Activated naive CD8-positive, alpha-beta T cell treated with anti-CD3 and anti-CD28 coated beads for 36 hours (primary cell): ENCODE data around the gene U2SURP. TPM values are rescaled to one million over a fixed set of nuclear protein-coding genes. Genes with fewer than 3 reads are reported as not detected.
"Not testable (repeated sequence)": the region's sequence is repeated elsewhere in the genome, so short reads cannot be mapped to it uniquely, and the experiment has no call there.

Experiments used
- DNase-seq: peaks from one replicate; pipeline ENCODE4 v3.0.0; 2021
- H3K27ac Mint-ChIP-seq: one replicate; pipeline ENCODE4 v1.8.0; 2022; ENCODE audit warnings: mild to moderate bottlenecking, moderate library complexity, mixed read lengths
- H3K27me3 Mint-ChIP-seq: one replicate; pipeline ENCODE4 v1.8.0; 2022; ENCODE audit warnings: mild to moderate bottlenecking, mixed read lengths
- H3K36me3 Mint-ChIP-seq: one replicate; pipeline ENCODE4 v1.8.0; 2021; ENCODE audit warnings: mild to moderate bottlenecking, mixed read lengths
- H3K4me1 Mint-ChIP-seq: one replicate; pipeline ENCODE4 v1.8.0; 2021; ENCODE audit warnings: mixed read lengths
- H3K4me3 Mint-ChIP-seq: one replicate; pipeline ENCODE4 v1.8.0; 2022; ENCODE audit warnings: mild to moderate bottlenecking, moderate library complexity, mixed read lengths
- H3K9me3 Mint-ChIP-seq: one replicate; pipeline ENCODE4 v1.8.0; 2022; ENCODE audit warnings: mixed read lengths
- total RNA-seq, 2 experiments: library from RNA; stranded (reverse); gene quantifications; one replicate each; pipeline ENCODE4 v1.2.3, GENCODE V29; 2021

Gene U2SURP
- total RNA-seq, 2 experiments from 2014 or later: 201 to 209 TPM

DNA sequence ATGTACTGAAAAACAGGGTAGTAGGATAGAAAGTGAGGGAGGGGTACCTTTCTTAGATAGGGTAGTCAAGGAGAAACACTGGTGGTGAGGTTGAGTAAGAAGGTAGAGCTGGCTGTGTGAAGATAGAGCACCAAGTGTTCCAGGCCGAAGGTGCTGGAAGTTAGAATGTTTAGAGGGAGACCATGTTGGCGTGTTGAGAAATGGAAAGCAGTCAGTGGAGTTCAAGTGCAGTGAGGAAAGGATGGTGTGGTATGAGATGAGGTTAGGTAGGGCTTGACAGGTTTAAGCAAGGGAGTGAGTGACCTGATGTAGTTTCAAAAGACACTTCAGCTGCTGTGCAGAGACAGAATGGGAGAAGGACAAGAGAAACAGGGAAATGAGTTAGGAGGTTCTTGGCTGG is 64.0 kb downstream of the U2SURP start:
- Mint-ChIP-seq H3K27ac (no peak overlapping the region), H3K4me1 (peaks cover 14% of the 10 kb centered on the region), H3K4me3 (no peak overlapping the region), H3K27me3 (no peaks in the 10 kb centered on the region), H3K9me3 (no peaks in the 10 kb centered on the region), H3K36me3 (peaks cover 16% of the 10 kb centered on the region)
- DNase-seq: no peak

DNA sequence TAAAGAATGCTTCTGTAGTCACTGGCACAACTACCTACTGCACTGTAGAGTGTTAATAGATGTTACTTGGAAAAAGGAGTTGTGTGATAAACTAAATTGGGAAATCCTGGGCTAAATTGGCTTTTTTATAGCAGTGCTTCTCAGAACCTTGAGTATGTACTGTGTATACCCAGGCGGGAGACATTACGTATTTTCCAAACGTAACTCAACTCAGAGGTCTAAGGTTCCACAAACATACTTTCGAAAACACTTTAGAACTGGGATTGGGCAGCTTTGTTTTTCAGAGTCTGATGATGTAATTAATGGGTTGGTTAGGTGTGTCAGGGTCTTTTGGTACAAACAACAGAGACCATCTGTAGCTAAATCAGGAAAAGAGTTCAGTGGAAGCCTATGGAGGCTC is 64.7 kb downstream of the U2SURP start:
- Mint-ChIP-seq H3K4me1 (peaks cover 7% of the 10 kb centered on the region), H3K27ac (no peak overlapping the region), H3K9me3 (no peaks in the 10 kb centered on the region), H3K27me3 (no peaks in the 10 kb centered on the region), H3K4me3 (no peak overlapping the region), H3K36me3 (peaks cover 15% of the 10 kb centered on the region)
- no peak for DNase-seq

DNA sequence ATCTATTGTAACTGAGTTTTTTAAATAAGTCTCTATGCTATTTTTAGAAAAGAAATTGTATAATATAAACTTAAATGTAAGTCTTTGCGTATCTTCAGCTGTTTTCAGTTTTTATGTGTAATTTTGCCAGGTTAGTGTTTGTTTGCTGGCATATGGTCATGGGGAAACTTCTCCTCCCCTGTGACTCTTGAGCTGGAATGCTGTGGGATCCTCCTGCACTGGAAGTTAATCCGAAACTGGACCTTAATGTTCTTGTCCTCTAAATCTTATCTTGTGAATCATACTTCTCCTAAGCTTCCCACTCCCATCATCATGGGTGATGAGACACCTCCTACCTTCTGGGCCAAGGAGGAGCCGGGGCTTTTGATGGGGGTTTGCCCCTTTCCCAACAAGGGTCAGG is 65.8 kb downstream of the U2SURP start:
- no peak for DNase-seq
- no peak overlapping the region for H3K4me3 Mint-ChIP-seq
- H3K27ac Mint-ChIP-seq: no peak overlapping the region
- no peaks in the 10 kb centered on the region for H3K9me3 Mint-ChIP-seq
- H3K4me1 Mint-ChIP-seq: no peaks in the 10 kb centered on the region
- H3K27me3 Mint-ChIP-seq: no peaks in the 10 kb centered on the region
- H3K36me3 Mint-ChIP-seq: peaks cover 8% of the 10 kb centered on the region

DNA sequence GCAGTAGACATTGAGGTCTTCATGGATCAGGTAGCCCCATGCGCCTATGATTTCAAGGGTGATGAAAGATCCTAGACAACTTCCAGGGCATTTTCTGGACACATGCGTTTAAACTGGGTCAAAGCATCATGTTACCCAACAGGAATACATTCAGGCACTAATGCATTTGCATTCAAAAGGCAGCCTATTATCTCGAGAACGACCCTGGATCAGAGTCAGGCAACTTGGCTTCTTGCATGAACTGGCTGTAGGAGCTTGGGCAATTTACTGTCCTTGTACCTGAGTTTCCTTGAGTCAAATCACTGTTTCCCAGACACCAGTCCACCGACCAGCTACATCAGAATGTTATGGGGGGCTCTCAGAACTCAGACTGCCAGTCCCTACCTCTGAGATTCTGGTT is 66.7 kb downstream of the U2SURP start:
- peaks cover under 1% of the 10 kb centered on the region for H3K36me3 Mint-ChIP-seq
- no peak for DNase-seq
- no peak overlapping the region for H3K4me3 Mint-ChIP-seq
- H3K27me3 Mint-ChIP-seq: no peaks in the 10 kb centered on the region
- H3K9me3 Mint-ChIP-seq: no peaks in the 10 kb centered on the region
- no peak overlapping the region for H3K27ac Mint-ChIP-seq
- H3K4me1 Mint-ChIP-seq: no peaks in the 10 kb centered on the region

- Mint-ChIP-seq H3K27ac (no peak overlapping the region), H3K27me3 (no peaks in the 10 kb centered on the region), H3K4me3 (no peak overlapping the region), H3K4me1 (no peaks in the 10 kb centered on the region), H3K36me3 (no peaks in the 10 kb centered on the region), H3K9me3 (no peaks in the 10 kb centered on the region)
- no peak for DNase-seq
Measured at GRCh38 chr3:143070977-143071551, 69.7 kb downstream of the U2SURP start.

DNA sequence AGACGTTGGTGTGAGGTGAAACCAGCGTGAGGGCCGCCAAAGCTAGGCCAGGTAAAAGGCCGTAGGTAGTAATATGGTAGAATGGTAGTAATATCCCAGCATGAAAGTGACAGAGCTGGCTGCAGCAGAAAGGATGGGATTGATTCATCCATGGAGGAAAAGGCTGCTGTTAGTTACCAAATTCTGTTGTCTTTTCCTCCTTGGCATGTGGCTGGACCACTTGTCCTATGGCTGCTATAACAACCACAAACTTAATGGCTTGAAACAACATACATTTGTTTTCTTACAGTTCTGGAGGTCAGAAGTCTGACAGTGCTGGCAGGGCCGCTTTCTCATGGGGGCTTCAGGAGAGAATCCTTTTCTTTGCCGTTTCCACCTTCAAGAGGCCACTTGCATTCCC is 70.4 kb downstream of the U2SURP start:
- no peak overlapping the region for H3K27ac Mint-ChIP-seq
- no peaks in the 10 kb centered on the region for H3K36me3 Mint-ChIP-seq
- no peak overlapping the region for H3K4me3 Mint-ChIP-seq
- H3K9me3 Mint-ChIP-seq: no peaks in the 10 kb centered on the region
- H3K27me3 Mint-ChIP-seq: no peaks in the 10 kb centered on the region
- H3K4me1 Mint-ChIP-seq: no peaks in the 10 kb centered on the region
- no peak for DNase-seq

GRCh38 chr3:143072298-143073020 is 71.1 kb downstream of the U2SURP start:
- not testable (repeated sequence) for H3K4me1 Mint-ChIP-seq, H3K27ac Mint-ChIP-seq, H3K27me3 Mint-ChIP-seq, H3K4me3 Mint-ChIP-seq, DNase-seq, H3K36me3 Mint-ChIP-seq, H3K9me3 Mint-ChIP-seq

DNA sequence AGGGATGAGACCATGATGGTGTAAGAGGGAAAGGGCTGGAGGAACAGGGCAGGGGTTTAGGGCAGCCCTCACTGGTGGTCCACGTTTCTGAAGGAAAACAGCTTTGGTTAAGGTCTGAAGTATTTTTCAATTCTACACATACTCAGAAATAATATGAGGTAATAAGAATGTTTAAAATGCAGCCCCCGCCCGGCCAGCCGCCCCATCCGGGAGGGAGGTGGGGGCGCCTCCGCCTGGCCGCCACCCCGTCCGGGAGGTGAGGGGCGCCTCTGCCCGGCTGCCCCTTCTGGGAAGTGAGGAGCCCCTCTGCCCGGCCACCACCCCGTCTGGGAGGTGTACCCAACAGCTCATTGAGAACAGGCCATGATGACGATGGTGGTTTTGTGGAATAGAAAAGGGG is 72.2 kb downstream of the U2SURP start:
- H3K27me3 Mint-ChIP-seq, H3K4me3 Mint-ChIP-seq, H3K4me1 Mint-ChIP-seq, H3K27ac Mint-ChIP-seq, H3K9me3 Mint-ChIP-seq, H3K36me3 Mint-ChIP-seq, DNase-seq: not testable (repeated sequence)

DNA sequence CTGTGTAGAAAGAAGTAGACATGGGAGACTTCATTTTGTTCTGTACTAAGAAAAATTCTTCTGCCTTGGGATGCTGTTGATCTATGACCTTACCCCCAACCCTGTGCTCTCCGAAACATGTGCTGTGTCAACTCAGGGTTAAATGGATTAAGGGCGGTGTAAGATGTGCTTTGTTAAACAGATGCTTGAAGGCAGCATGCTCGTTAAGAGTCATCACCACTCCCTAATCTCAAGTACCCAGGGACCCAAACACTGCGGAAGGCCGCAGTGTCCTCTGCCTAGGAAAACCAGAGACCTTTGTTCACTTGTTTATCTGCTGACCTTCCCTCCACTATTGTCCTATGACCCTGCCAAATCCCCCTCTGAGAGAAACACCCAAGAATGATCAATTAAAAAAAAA is 72.6 kb downstream of the U2SURP start:
- H3K4me1 Mint-ChIP-seq, DNase-seq, H3K27me3 Mint-ChIP-seq, H3K27ac Mint-ChIP-seq, H3K4me3 Mint-ChIP-seq, H3K36me3 Mint-ChIP-seq, H3K9me3 Mint-ChIP-seq: not testable (repeated sequence)

GRCh38 chr3:143078883-143079282 is 77.5 kb downstream of the U2SURP start:
- no peak for DNase-seq
- no peaks in the 10 kb centered on the region for H3K9me3 Mint-ChIP-seq
- no peak overlapping the region for H3K4me3 Mint-ChIP-seq
- peaks cover 11% of the 10 kb centered on the region for H3K4me1 Mint-ChIP-seq
- H3K27me3 Mint-ChIP-seq: no peaks in the 10 kb centered on the region
- no peaks in the 10 kb centered on the region for H3K36me3 Mint-ChIP-seq
- no peak overlapping the region for H3K27ac Mint-ChIP-seq

DNA sequence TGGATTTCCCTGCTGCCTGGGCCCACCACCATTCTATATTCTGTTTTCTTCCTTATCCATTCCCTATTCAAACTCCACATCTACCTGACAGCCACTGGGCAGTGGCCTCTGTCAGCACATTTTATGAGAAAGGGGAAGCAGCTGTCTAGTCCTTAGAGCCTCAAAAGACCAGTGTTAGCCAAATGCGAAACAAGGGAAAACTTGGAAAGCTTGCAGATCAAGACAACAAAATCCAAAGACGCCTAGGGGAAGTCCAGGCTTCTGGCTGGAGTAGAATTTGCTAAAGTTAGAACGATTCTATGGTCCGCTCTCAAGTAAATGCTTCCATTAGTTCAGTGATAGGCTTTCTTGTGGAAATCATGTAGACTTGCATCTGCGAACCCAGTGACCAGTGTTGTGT is 78.8 kb downstream of the U2SURP start:
- peaks cover 7% of the 10 kb centered on the region for H3K27me3 Mint-ChIP-seq
- no peak overlapping the region for H3K27ac Mint-ChIP-seq
- H3K4me3 Mint-ChIP-seq: no peak overlapping the region

DNA sequence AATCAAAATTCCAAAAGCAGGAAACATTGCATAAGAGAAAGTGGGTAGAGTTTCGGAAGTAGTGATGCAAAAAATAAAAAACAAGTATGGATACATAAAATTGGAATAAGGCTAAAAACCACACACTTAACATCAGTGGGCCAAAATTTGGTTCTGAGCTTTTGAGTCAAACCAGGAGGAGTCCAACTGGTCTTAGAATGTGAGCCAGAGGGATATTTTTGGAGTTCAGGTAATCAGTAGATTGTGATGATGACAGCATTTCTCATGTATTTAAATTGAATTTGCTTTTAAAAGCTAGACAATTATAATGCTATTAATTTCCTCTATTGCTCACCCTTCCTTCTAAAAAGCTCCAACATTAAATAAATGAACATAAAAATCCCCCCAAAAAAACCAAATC is 80.0 kb downstream of the U2SURP start:
- peaks cover 11% of the 10 kb centered on the region for H3K4me1 Mint-ChIP-seq
- H3K27ac Mint-ChIP-seq: no peak overlapping the region
- peaks cover 7% of the 10 kb centered on the region for H3K27me3 Mint-ChIP-seq
- no peaks in the 10 kb centered on the region for H3K36me3 Mint-ChIP-seq
- DNase-seq: no peak
- H3K9me3 Mint-ChIP-seq: no peaks in the 10 kb centered on the region
- no peak overlapping the region for H3K4me3 Mint-ChIP-seq

More for the DNA sequence above, 78.8 kb downstream of the U2SURP start:
- DNase-seq: no peak
- peaks cover 11% of the 10 kb centered on the region for H3K4me1 Mint-ChIP-seq
- no peaks in the 10 kb centered on the region for H3K36me3 Mint-ChIP-seq
- no peaks in the 10 kb centered on the region for H3K9me3 Mint-ChIP-seq

GRCh38 chr3:143081844-143082778 is 80.7 kb downstream of the U2SURP start:
- no peak for DNase-seq
- Mint-ChIP-seq H3K4me1 (peaks cover 11% of the 10 kb centered on the region), H3K36me3 (no peaks in the 10 kb centered on the region), H3K4me3 (no peak overlapping the region), H3K27ac (no peak overlapping the region), H3K9me3 (no peaks in the 10 kb centered on the region), H3K27me3 (peaks cover 7% of the 10 kb centered on the region)

GRCh38 chr3:143083781-143084180 is 82.4 kb downstream of the U2SURP start:
- Mint-ChIP-seq H3K27ac (no peak overlapping the region), H3K9me3 (no peaks in the 10 kb centered on the region), H3K36me3 (no peaks in the 10 kb centered on the region)

More at GRCh38 chr3:143083781-143084180, 82.4 kb downstream of the U2SURP start:
- Mint-ChIP-seq H3K4me1 (peaks cover 8% of the 10 kb centered on the region), H3K4me3 (no peak overlapping the region), H3K27me3 (peaks cover 7% of the 10 kb centered on the region)
- no peak for DNase-seq
